Subcutaneous abdominal adipose tissue (tissue), 5 donors: Measurements from ENCODE around the gene ALDOA.

Experiments used
- H3K27ac ChIP-seq: one replicate; pipeline ENCODE4 v1.7.0; 2013; ENCODE audit warnings: low read depth, mild to moderate bottlenecking, inconsistent platforms, low read length, moderate library complexity
- H3K27me3 ChIP-seq, 5 donors: one replicate each; pipeline ENCODE4 v1.7.0; 2013; ENCODE audit warnings: low read length in 5 of 5, inconsistent platforms in 1 of 5; ENCODE audit not compliant: control insufficient read depth in 5 of 5, insufficient read depth in 4 of 5
- H3K36me3 ChIP-seq, 5 donors: one replicate each; pipeline ENCODE4 v1.7.0; 2013; ENCODE audit warnings: low read length in 5 of 5; ENCODE audit not compliant: control insufficient read depth in 5 of 5, insufficient read depth in 5 of 5
- H3K4me1 ChIP-seq, 5 donors: one replicate each; pipeline ENCODE4 v1.7.0; 2013; ENCODE audit warnings: low read length in 5 of 5, mild to moderate bottlenecking in 3 of 5, moderate library complexity in 1 of 5; ENCODE audit not compliant: control insufficient read depth in 5 of 5, insufficient read depth in 5 of 5
- H3K4me3 ChIP-seq, 5 donors: one replicate each; pipeline ENCODE4 v1.7.0; 2013; ENCODE audit warnings: low read length in 5 of 5, low read depth in 1 of 5
- H3K9ac ChIP-seq, 5 donors: one replicate each; pipeline ENCODE4 v1.7.0; 2013; ENCODE audit warnings: low read length in 5 of 5, mild to moderate bottlenecking in 4 of 5, moderate library complexity in 3 of 5
- H3K9me3 ChIP-seq, 5 donors: one replicate each; pipeline ENCODE4 v1.7.0; 2013; ENCODE audit warnings: low read length in 5 of 5; ENCODE audit not compliant: control insufficient read depth in 5 of 5
- donor health status: healthy.
- donor health status: healthy.
- donor health status: healthy.
- donor health status: healthy.
- donor health status: healthy.

Gene ALDOA

GRCh38 chr16:30088832-30089624 lies 23.5 kb downstream of the ALDOA start:
- Histone ChIP-seq H3K9me3 (no peaks in the 10 kb centered on the region), H3K9ac (no peak overlapping the region), H3K27me3 (no peaks in the 10 kb centered on the region), H3K27ac (no peak overlapping the region), H3K4me3 (no peak overlapping the region), H3K4me1 (peaks cover 2 to 42% (median 40%) of the 10 kb centered on the region in 5 donors), H3K36me3 (peaks cover 0 to 23% (median 15%) of the 10 kb centered on the region in 5 donors)

- Histone ChIP-seq H3K36me3 (peaks cover 3 to 17% (median 14%) of the 10 kb centered on the region in 5 donors), H3K27me3 (no peaks in the 10 kb centered on the region), H3K9ac (peak overlapping the region in 2 of 5 donors; percentile 62 to 77), H3K4me3 (peak overlapping the region in 2 of 5 donors; percentile 68 to 75), H3K9me3 (no peaks in the 10 kb centered on the region), H3K27ac (peak overlapping the region; percentile 37), H3K4me1 (peaks cover 6 to 53% (median 46%) of the 10 kb centered on the region in 5 donors)
These were observed 25.2 kb downstream of the ALDOA start for GRCh38 chr16:30090610-30091331.

- Histone ChIP-seq H3K27ac (peak within 1 kb of the TSS; percentile 84), H3K4me1 (peaks cover 6 to 57% (median 49%) of the 10 kb centered on the region in 5 donors), H3K4me3 (peak within 1 kb of the TSS; percentile 68 to 75 (median 72)), H3K36me3 (peaks cover 3 to 16% (median 14%) of the 10 kb centered on the region in 5 donors), H3K9me3 (peaks cover 0 to 2% (median under 1%) of the 10 kb centered on the region in 5 donors), H3K27me3 (no peaks in the 10 kb centered on the region), H3K9ac (peak within 1 kb of the TSS in 4 of 5 donors; percentile 62 to 77 (median 74))
These were observed 26.2 kb downstream of the ALDOA start, which contains the start of gene TBX6 for GRCh38 chr16:30091474-30092372. Gene TBX6 (minus strand): TSS chr16:30091924. CDS start chr16:30091193, 731 bp downstream.

- Histone ChIP-seq H3K27ac (peak overlapping the region; percentile 84), H3K4me3 (peak overlapping the region; percentile 68 to 75 (median 72)), H3K36me3 (peaks cover 3 to 16% (median 14%) of the 10 kb centered on the region in 5 donors), H3K27me3 (no peaks in the 10 kb centered on the region), H3K4me1 (peaks cover 6 to 57% (median 50%) of the 10 kb centered on the region in 5 donors), H3K9me3 (peaks cover 3 to 9% (median 8%) of the 10 kb centered on the region in 5 donors), H3K9ac (peak overlapping the region in 4 of 5 donors; percentile 49 to 74 (median 63))
These were observed 26.9 kb downstream of the ALDOA start for GRCh38 chr16:30092373-30093010.

GRCh38 chr16:30094541-30095165 lies 29.1 kb downstream of the ALDOA start:
- peaks cover 6 to 57% (median 50%) of the 10 kb centered on the region in 5 donors for H3K4me1 ChIP-seq
- H3K9me3 ChIP-seq = peaks cover 3 to 15% (median 13%) of the 10 kb centered on the region in 5 donors
- peak overlapping the region; percentile 50 to 89 (median 81) for H3K4me3 ChIP-seq
- peaks cover 3 to 16% (median 14%) of the 10 kb centered on the region in 5 donors for H3K36me3 ChIP-seq
- no peaks in the 10 kb centered on the region for H3K27me3 ChIP-seq
- H3K9ac ChIP-seq = peak overlapping the region; percentile 70 to 97 (median 87)
- peak overlapping the region; percentile 89 for H3K27ac ChIP-seq

GRCh38 chr16:30095166-30096078 lies 29.9 kb downstream of the ALDOA start:
- peak overlapping the region; percentile 68 to 94 (median 84) for H3K4me3 ChIP-seq
- peak overlapping the region; percentile 89 for H3K27ac ChIP-seq
- H3K9me3 ChIP-seq = peaks cover 3 to 15% (median 13%) of the 10 kb centered on the region in 5 donors
- H3K36me3 ChIP-seq = peaks cover 3 to 16% (median 14%) of the 10 kb centered on the region in 5 donors
- H3K4me1 ChIP-seq = peaks cover 6 to 53% (median 45%) of the 10 kb centered on the region in 5 donors
- H3K9ac ChIP-seq = peak overlapping the region; percentile 70 to 97 (median 87)
- H3K27me3 ChIP-seq = no peaks in the 10 kb centered on the region

GRCh38 chr16:30096105-30096861 lies 30.7 kb downstream of the ALDOA start, which contains the start of gene YPEL3:
Gene YPEL3 (minus strand): TSS chr16:30096213. CDS start chr16:30095482, 731 bp downstream.
- Histone ChIP-seq H3K4me3 (peak within 1 kb of the TSS; percentile 72 to 94 (median 84)), H3K9ac (peak within 1 kb of the TSS; percentile 73 to 97 (median 87)), H3K4me1 (peaks cover 6 to 44% (median 38%) of the 10 kb centered on the region in 5 donors), H3K27ac (peak within 1 kb of the TSS; percentile 89), H3K36me3 (peaks cover 3 to 16% (median 14%) of the 10 kb centered on the region in 5 donors), H3K9me3 (peaks cover 3 to 15% (median 13%) of the 10 kb centered on the region in 5 donors), H3K27me3 (no peaks in the 10 kb centered on the region)
